Heart right ventricle (tissue), 16 donors: Measurements from ENCODE around the gene HES6. TPM values are rescaled to one million over a fixed set of nuclear protein-coding genes. Genes with fewer than 3 reads are reported as not detected.

Source experiments
- ATAC-seq, 8 donors: fragments of 200-7000 bp; cut with Tn5 transposase; one replicate each; pipeline ENCODE4 v1.9.1; 2020; ENCODE audit warnings: mild to moderate bottlenecking in 8 of 8, moderate library complexity in 8 of 8, moderate number of reproducible peaks in 1 of 8
- DNase-seq, 2 donors: peaks; one replicate each; pipeline ENCODE4 v3.0.0-alpha.2; 2020
- H3K27ac ChIP-seq, 10 donors: fragments of 200-600 bp; sonication (generic) in 2 of 10; one replicate each; pipeline versions ENCODE4 v1.5.0 to v1.8.0; 2020 to 2022; ENCODE audit warnings: mild to moderate bottlenecking in 3 of 10
- H3K27me3 ChIP-seq, 7 donors: fragments of 200-600 bp; one replicate each; pipeline ENCODE4 v1.8.0; 2021 to 2022; ENCODE audit warnings: mild to moderate bottlenecking in 2 of 7
- H3K36me3 ChIP-seq, 9 donors: fragments of 200-600 bp; sonication (generic) in 1 of 9; one replicate each; pipeline versions ENCODE4 v1.5.0 to v1.8.0; 2020 to 2022; ENCODE audit warnings: mild to moderate bottlenecking in 2 of 9
- H3K4me1 ChIP-seq, 9 donors: fragments of 200-600 bp; sonication (generic) in 1 of 9; one replicate each; pipeline versions ENCODE4 v1.5.0 to v1.8.0; 2020 to 2022; ENCODE audit warnings: mild to moderate bottlenecking in 4 of 9
- H3K4me3 ChIP-seq, 10 donors: fragments of 200-600 bp; sonication (generic) in 2 of 10; one replicate each; pipeline versions ENCODE4 v1.5.0 to v1.8.0; 2020 to 2022; ENCODE audit warnings: mild to moderate bottlenecking in 7 of 10, moderate library complexity in 2 of 10
- H3K9me3 ChIP-seq, 11 donors: fragments of 200-600 bp in 10 of 11; sonication (generic) in 2 of 11; one replicate each; pipeline versions ENCODE4 v1.5.0 to v1.8.0; 2013 to 2022; ENCODE audit warnings: mild to moderate bottlenecking in 2 of 11, control low read depth in 1 of 11, moderate library complexity in 1 of 11
- CTCF ChIP-seq, 9 donors: fragments of 200-600 bp; sonication (generic) in 2 of 9; IDR thresholded peaks; one replicate each; pipeline versions ENCODE4 v1.5.0 to v1.8.0; 2021 to 2022; ENCODE audit warnings: antibody characterized with exemption in 9 of 9, mild to moderate bottlenecking in 5 of 9, moderate library complexity in 1 of 9
- WGBS, 2 donors: extraction: QIAGEN DNeasy Blood & Tissue Kit; methylation state at CpG; one replicate each; pipeline ENCODE4 v1.1.7; 2013; ENCODE audit warnings: inconsistent platforms in 1 of 2; 5-methylcytosine and 5-hydroxymethylcytosine counted together
- intact Hi-C, 10 donors: fragments of 100-400 bp; cut with DNase I; formaldehyde crosslinking; loops; one replicate each; pipeline versions ENCODE4 v1.11.1 to v1.14.2; 2022
- polyA plus RNA-seq, 2 donors: library from polyadenylated mRNA; stranded (reverse); fragments of 200-250 nt; gene quantifications; one replicate each; pipeline ENCODE4 v1.2.3, GENCODE V29; 2013
- total RNA-seq, 10 donors: library from RNA; stranded (reverse); fragmentation: NEBNext Ultra II Directional in 3 of 10; extraction: Animal tissue kit (Norgen Biotek cat#: 25700) in 3 of 10; gene quantifications; one replicate each; pipeline versions ENCODE4 v1.2.1 to v1.2.4, GENCODE V29; 2021 to 2023
- donor health status: Arrhythmogenic right ventricular cardiomyopathy.
- donor health status: ischemic (EF 13 %, LVEDD 7.1; RV severe dilation, severe dysfunction).
- donor health status: healthy with polysubstance abuse.
- donor health status: DM: no; HTN: yes; CAD: no.
- donor health status: DM: no; HTN: no; CAD: no.
- donor health status: ischemic (EF 25% LVEDD 6.9; RV normal size, moderate dysfunction).
- donor health status: ischemic (EF 25% LVEDD 5.7; RV mildly dilated, moderate dysfunction).
- donor health status: healthy.
- donor health status: DM: yes; HTN: yes; CAD: no.
- donor health status: Ischemic cardiomyopathy.
- donor health status: ischemic (EF 35%, LVEDD 5.7; RV mildly dilated, moderate dysfunction).
- donor health status: nonischemic (EF 11% LVEDD 7.7; RV severe dilation, severe dysfunction).
- donor health status: DM: yes; HTN: yes; CAD: no.
- donor health status: PGD.
- donor health status: ischemic (EF 29% LVEDD 5.4; RV normal size, mild dysfunction).
- donor health status: nonischemic (EF 23%, LVEDD 6.1; RV moderate dilation, normal function).

Gene HES6
- total and polyA plus RNA-seq, 12 donors = 1.1 to 6.9 (median 2.1) TPM

DNA sequence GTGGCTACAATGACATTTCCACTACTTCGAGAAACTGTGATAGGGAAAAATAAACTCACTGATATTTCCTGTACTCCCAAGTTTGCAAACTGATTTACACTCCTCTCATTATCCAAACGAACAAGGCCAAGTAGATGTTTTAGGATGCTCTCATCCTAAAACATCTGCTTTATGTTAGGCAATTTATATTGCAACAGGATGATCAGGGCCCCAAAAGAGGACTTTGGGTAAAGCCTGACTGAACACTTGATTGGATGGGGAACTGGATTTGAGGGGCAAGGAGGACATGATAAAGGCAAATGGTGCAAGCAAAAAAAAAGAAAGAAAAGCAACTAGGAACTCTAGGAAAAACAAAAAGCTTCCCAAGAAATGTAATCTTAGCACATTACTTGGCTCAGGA lies 2.1 kb upstream of the HES6 start:
- DNase-seq (no peak), ATAC-seq (no peak)
- H3K4me3 ChIP-seq = no peak overlapping the region
- TF ChIP-seq CTCF (IDR thresholded peaks at IDR 0.05) = no peak
- H3K36me3 ChIP-seq = peaks cover 0 to 36% (median 23%) of the 10 kb centered on the region in 9 donors
- peak overlapping the region in 4 of 10 donors; percentile 25 to 64 (median 39) for H3K27ac ChIP-seq
- H3K27me3 ChIP-seq = peaks cover 0 to 40% (median 16%) of the 10 kb centered on the region in 7 donors
- WGBS, 2 donors = 78 to 81% methylated on average over 2 of the region's 2 CpGs
- H3K9me3 ChIP-seq = no peaks in the 10 kb centered on the region
- intact Hi-C loops = no loop called here
- H3K4me1 ChIP-seq = peaks cover 10 to 41% (median 31%) of the 10 kb centered on the region in 9 donors

DNA sequence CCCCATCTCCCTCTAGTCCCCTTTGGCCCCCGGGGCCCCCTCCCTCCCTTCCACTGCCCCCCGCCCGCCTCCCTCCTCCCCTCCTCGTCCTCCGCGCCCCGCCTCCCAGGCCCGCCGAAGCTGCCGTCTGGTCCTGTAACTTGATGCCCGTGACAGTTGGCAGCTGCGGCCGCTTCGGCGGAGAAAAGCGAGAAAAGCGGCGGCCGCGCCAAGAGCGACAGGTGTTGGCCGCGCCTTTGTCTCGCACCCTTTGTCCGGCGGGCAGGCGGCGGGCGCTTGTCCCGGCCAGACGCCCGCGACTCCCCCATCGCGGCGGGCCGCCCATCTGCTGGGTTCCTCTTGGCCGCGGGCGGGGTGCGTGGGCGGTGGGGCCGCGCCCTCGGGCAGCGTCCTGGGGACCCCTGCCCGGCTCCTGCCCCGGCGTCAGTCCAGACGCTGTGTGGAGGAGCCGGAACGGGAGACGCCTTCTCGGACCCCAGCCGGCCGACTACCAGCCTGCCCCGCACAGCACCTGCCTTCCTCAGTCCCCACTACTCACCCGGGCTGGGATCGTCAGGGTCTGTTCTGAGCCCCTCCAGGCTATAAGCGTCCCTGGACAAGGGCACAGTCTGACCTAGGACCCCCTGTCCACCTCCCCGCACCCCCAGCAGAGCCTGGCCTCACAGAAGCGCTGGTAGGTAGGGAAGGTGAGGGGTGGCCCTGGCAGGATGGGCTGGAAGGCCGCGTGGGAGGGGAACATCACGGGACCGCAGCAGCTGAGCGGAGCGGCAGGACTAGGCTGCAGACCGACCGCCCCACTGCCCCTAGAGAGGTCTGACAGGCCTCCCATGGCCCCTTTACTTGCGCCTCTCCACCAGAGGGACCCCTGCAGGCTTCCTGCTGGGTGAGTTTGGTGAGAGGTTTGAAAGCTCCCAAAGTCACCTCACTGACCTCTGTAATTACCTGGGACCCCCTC lies 1.2 kb upstream of the HES6 start:
- peaks cover 10 to 41% (median 31%) of the 10 kb centered on the region in 9 donors for H3K4me1 ChIP-seq
- peak in 7 of 8 donors; percentile 6 to 65 (median 31) for ATAC-seq
- no peaks in the 10 kb centered on the region for H3K9me3 ChIP-seq
- TF ChIP-seq CTCF (IDR thresholded peaks at IDR 0.05) = no peak
- no peak overlapping the region for H3K27ac ChIP-seq
- DNase-seq = peak; percentile 36 to 76
- WGBS, 2 donors = 11 to 13% methylated on average over 65 to 71 of the region's 71 CpGs
- peak overlapping the region in 8 of 10 donors; percentile 33 to 69 (median 64) for H3K4me3 ChIP-seq
- H3K27me3 ChIP-seq = peaks cover 0 to 50% (median 19%) of the 10 kb centered on the region in 7 donors
- H3K36me3 ChIP-seq = peaks cover 0 to 26% (median 15%) of the 10 kb centered on the region in 9 donors
- intact Hi-C loops = loop anchor here in 1 of 10 donors (1.0 kb wide), 1 partner anchor 22 kb away; no protein-coding TSS in a partner anchor

- peaks cover 0 to 60% (median 19%) of the 10 kb centered on the region in 7 donors for H3K27me3 ChIP-seq
- intact Hi-C loops = no loop called here
- ATAC-seq = no peak
- 0% methylated on average over 29 to 43 of the region's 43 CpGs for WGBS, 2 donors
- H3K4me1 ChIP-seq = peaks cover 10 to 44% (median 33%) of the 10 kb centered on the region in 9 donors
- TF ChIP-seq CTCF (IDR thresholded peaks at IDR 0.05) = no peak
- H3K27ac ChIP-seq = peak overlapping the region in 4 of 10 donors; percentile 37 to 58 (median 42)
- no peaks in the 10 kb centered on the region for H3K9me3 ChIP-seq
- peaks cover 0 to 11% (median 4%) of the 10 kb centered on the region in 9 donors for H3K36me3 ChIP-seq
- H3K4me3 ChIP-seq = peak overlapping the region; percentile 44 to 69 (median 64)
- DNase-seq = no peak
These were observed 335 bp downstream of the HES6 start for GRCh38 chr2:238239543-238239862.

DNA sequence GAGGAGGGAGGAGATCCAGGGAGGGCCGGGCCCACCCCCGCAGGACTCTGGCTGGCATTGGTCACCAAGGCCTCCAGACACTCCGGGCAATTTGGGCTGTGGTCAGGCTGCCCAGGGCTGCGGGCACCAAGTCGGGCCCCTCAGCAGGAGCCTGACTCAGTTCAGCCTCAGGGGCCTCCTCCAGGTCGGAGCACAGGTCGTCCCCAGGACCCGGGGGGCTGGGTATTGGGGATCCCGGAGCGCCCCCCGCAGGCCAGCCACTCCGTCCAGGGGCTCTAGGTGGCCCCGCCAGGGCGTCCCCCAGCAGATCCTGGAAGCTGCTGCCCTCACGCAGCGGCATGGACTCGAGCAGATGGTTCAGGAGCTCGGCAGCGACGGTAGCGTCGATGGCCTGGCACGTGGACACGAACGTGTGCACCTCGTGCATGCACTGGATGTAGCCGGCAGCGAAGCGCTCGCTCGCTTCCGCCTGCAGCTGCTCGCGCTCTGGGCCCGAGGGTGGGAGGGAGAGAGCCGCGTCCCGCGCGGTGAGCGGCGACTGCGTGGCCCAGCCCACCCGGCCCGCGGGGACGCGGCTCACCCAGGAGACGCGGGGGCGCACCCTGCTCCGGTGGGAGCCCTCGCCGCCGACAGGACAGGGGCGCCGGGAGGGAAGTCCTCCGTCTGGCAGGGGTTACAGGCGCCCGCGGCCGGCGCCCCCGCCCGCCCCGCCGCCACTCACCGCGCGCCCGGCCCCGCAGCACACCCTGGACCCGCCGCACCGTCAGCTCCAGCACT lies 884 bp downstream of the HES6 start:
- H3K4me3 ChIP-seq = peak overlapping the region in 9 of 10 donors; percentile 15 to 69 (median 65)
- 22 to 23% methylated on average over 60 to 75 of the region's 75 CpGs for WGBS, 2 donors
- H3K27ac ChIP-seq = no peak overlapping the region
- no peaks in the 10 kb centered on the region for H3K9me3 ChIP-seq
- peaks cover 10 to 46% (median 33%) of the 10 kb centered on the region in 9 donors for H3K4me1 ChIP-seq
- H3K27me3 ChIP-seq = peaks cover 0 to 60% (median 19%) of the 10 kb centered on the region in 7 donors
- TF ChIP-seq CTCF (IDR thresholded peaks at IDR 0.05) = no peak
- ATAC-seq (peak in 1 of 8 donors; percentile 2), DNase-seq (peak in 1 of 2 donors; percentile 36)
- intact Hi-C loops = no loop called here
- peaks cover 0 to 5% (median 0%) of the 10 kb centered on the region in 9 donors for H3K36me3 ChIP-seq
